Stimulated activated naive CD8-positive, alpha-beta T cell treated with anti-CD3 and anti-CD28 coated beads, Interleukin-15, amount 100 ng/mL, for 72 hours (primary cell): Measurements from ENCODE around the gene KCNT1.

ENCODE experiments used
- ATAC-seq: fragments of 150-1000 bp; cut with Tn5 transposase; 2 replicates; pipeline ENCODE4 v1.10.0; 2021; ENCODE audit warnings: mild to moderate bottlenecking, moderate library complexity
- DNase-seq, 2 donors: peaks; one replicate each; pipeline ENCODE4 v3.0.0; 2021 to 2022
- H3K27ac Mint-ChIP-seq, 2 donors: one replicate each; pipeline ENCODE4 v1.8.0; 2022; ENCODE audit warnings: mild to moderate bottlenecking in 2 of 2, mixed read lengths in 2 of 2, moderate library complexity in 2 of 2
- H3K27me3 Mint-ChIP-seq: one replicate; pipeline ENCODE4 v1.8.0; 2022; ENCODE audit warnings: mixed read lengths
- H3K4me1 Mint-ChIP-seq: one replicate; pipeline ENCODE4 v1.8.0; 2022; ENCODE audit warnings: mild to moderate bottlenecking, mixed read lengths
- H3K4me3 Mint-ChIP-seq, 2 donors: one replicate each; pipeline ENCODE4 v1.8.0; 2022; ENCODE audit warnings: mild to moderate bottlenecking in 2 of 2, mixed read lengths in 2 of 2, moderate library complexity in 1 of 2
- H3K9me3 Mint-ChIP-seq, 2 donors: one replicate each; pipeline ENCODE4 v1.8.0; 2022; ENCODE audit warnings: mixed read lengths in 2 of 2

KCNT1 gene

DNA sequence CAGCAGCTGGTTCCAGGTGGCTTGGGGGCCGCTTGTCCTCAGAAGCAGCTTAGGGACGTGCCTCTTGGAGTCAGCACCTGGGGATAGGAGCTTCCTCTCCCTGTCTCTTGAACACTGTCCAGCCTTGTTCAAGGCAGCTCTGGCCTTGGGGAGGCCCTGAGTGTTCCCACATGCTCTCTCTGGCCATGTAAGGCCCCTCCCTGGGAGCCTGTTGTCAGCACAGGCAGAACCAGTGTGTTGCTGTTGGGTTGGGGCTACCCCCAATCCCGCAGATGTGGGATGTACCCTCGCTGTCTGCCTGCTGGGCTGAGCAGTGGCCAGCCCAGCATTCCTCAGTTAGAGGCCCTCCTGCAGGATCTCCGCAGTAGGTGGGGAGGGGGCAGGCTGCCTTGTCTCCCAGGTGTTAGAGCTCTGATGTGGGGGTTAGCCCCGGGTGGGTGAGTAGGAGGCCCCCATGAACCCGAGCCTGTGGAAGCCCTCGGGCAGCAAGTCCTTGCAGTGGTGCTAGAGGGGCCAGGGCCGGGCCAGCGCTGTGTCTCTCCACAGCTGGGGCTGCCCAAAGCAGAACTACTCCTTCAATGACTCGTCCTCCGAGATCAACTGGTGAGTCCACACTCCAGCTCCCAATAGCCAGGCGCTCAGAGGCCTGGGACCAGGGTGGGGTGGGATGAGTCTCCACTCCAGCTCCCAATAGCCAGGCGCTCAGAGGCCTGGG lies 51.6 kb downstream of the KCNT1 start:
- H3K27me3 Mint-ChIP-seq: no peaks in the 10 kb centered on the region
- no peaks in the 10 kb centered on the region for H3K9me3 Mint-ChIP-seq
- DNase-seq (no peak), ATAC-seq (no peak)
- no peaks in the 10 kb centered on the region for H3K4me1 Mint-ChIP-seq
- peak overlapping the region in 1 of 2 donors; percentile 28 for H3K27ac Mint-ChIP-seq
- H3K4me3 Mint-ChIP-seq: no peak overlapping the region

- Mint-ChIP-seq H3K9me3 (no peaks in the 10 kb centered on the region), H3K27ac (no peak overlapping the region), H3K27me3 (no peaks in the 10 kb centered on the region), H3K4me1 (no peaks in the 10 kb centered on the region), H3K4me3 (no peak overlapping the region)
- DNase-seq: no peak
- no peak for ATAC-seq
Measured at GRCh38 chr9:135756576-135756975, 54.6 kb downstream of the KCNT1 start.

DNA sequence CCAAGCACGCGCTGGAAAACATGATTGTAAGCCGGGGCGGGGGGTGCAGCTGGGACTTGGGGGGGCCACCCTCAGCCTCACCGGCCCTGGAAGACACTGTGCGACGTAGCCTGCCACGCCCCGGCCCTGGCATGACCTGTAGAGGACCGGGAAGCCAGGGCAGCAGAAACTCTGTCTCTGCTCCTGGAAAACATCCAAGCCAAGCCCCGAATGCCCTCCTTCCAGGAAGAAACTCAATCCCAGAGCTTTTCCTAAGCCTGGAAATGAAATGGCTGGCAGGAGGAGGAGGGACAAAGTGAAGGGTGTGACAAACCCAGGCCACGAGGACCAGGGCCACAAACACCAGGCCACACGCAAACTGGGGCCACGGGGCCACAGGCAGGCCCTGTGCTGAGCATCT lies 55.4 kb downstream of the KCNT1 start:
- no peak overlapping the region for H3K4me3 Mint-ChIP-seq
- H3K27ac Mint-ChIP-seq: no peak overlapping the region
- ATAC-seq: no peak
- no peaks in the 10 kb centered on the region for H3K27me3 Mint-ChIP-seq
- H3K4me1 Mint-ChIP-seq: no peaks in the 10 kb centered on the region
- no peaks in the 10 kb centered on the region for H3K9me3 Mint-ChIP-seq
- no peak for DNase-seq

DNA sequence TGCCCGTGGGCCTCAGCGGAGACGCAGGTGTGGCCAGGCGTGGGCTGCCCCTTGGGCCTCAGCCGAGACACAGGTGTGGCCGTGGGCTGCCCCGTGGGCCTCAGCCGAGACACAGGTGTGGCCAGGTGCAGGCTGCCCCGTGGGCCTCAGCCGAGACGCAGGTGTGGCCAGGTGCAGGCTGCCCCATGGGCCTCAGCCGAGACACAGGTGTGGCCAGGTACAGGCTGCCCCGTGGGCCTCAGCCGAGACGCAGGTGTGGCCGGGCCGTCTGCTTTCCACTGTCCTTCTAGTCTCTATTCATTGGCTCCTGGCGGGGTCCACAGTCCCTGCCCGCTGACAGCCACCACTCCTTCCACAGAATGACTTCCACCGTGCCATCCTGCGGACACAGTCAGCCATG lies 56.1 kb downstream of the KCNT1 start:
- Mint-ChIP-seq H3K9me3 (no peaks in the 10 kb centered on the region), H3K27me3 (no peaks in the 10 kb centered on the region), H3K4me1 (no peaks in the 10 kb centered on the region), H3K27ac (no peak overlapping the region), H3K4me3 (no peak overlapping the region)
- ATAC-seq (no peak), DNase-seq (no peak)

GRCh38 chr9:135758870-135759269 lies 56.9 kb downstream of the KCNT1 start:
- no peaks in the 10 kb centered on the region for H3K4me1 Mint-ChIP-seq
- H3K9me3 Mint-ChIP-seq: no peaks in the 10 kb centered on the region
- ATAC-seq (no peak), DNase-seq (no peak)
- H3K4me3 Mint-ChIP-seq: no peak overlapping the region
- no peaks in the 10 kb centered on the region for H3K27me3 Mint-ChIP-seq
- no peak overlapping the region for H3K27ac Mint-ChIP-seq

- no peak for DNase-seq
- ATAC-seq: peak; percentile 41
- H3K4me1 Mint-ChIP-seq: no peaks in the 10 kb centered on the region
- H3K27me3 Mint-ChIP-seq: no peaks in the 10 kb centered on the region
- H3K4me3 Mint-ChIP-seq: no peak overlapping the region
- no peak overlapping the region for H3K27ac Mint-ChIP-seq
- peaks cover 0 to 3% of the 10 kb centered on the region in 2 donors for H3K9me3 Mint-ChIP-seq
Measured at GRCh38 chr9:135759676-135760300, 57.8 kb downstream of the KCNT1 start.

GRCh38 chr9:135760465-135760864 lies 58.5 kb downstream of the KCNT1 start:
- Mint-ChIP-seq H3K4me3 (no peak overlapping the region), H3K4me1 (no peaks in the 10 kb centered on the region), H3K27me3 (no peaks in the 10 kb centered on the region), H3K27ac (no peak overlapping the region), H3K9me3 (peaks cover 0 to 10% of the 10 kb centered on the region in 2 donors)
- DNase-seq: no peak
- no peak for ATAC-seq

DNA sequence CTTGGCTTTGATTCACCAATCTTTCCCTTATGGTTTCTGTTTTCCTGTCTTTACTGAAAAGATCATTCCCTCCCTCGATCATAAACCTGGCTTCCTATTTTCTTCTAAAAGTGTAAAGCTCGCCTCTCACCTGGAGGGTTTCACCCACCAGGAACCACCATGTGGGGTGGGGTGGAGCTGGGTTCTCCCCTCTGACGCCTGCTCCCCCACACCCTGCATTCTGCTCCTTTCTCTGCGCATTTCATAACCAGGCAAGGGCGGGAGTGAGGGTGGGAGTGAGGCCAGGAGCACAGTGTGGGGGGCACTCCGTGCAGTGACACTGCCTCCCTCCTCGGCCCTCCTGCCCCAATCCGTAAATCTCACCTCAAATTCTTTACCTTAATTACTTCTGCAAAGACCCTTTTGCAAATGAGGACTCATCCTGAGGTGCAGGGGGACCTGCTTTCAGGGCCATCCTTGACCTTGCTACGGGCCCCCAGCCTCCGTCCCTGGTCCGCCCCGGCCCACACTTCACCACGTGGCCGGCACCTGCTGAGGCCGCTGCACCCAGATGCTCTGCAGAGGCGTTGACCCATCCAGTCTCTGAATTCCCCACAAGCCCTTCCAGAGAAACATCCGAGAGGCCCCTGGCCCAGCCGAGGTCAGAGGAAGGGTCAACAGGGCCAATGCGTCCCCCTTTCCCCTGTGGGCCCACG lies 59.3 kb downstream of the KCNT1 start:
- no peak overlapping the region for H3K4me3 Mint-ChIP-seq
- no peak for ATAC-seq
- H3K27me3 Mint-ChIP-seq: no peaks in the 10 kb centered on the region
- no peaks in the 10 kb centered on the region for H3K4me1 Mint-ChIP-seq
- peaks cover 0 to 16% of the 10 kb centered on the region in 2 donors for H3K9me3 Mint-ChIP-seq
- DNase-seq: no peak
- peak overlapping the region; percentile 15 to 48 for H3K27ac Mint-ChIP-seq

DNA sequence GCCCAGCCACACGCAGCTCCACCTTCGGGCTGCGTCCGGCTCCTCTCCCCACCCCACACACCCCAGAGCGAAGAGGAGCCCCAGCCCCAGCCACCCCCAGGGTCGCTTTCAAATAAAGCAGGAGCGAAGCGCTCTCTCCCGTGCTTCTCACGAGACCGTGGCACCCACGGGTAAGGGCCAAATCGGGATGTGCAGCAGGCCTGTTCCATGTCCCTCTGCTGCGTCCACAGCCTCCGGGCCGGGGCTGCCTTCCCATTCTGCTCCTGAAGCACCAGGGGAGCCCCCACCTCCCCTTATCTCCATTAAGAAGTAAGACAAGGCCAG lies 59.8 kb downstream of the KCNT1 start:
- H3K4me1 Mint-ChIP-seq: no peaks in the 10 kb centered on the region
- DNase-seq: no peak
- no peak for ATAC-seq
- H3K27ac Mint-ChIP-seq: no peak overlapping the region
- H3K4me3 Mint-ChIP-seq: no peak overlapping the region
- peaks cover 0 to 21% of the 10 kb centered on the region in 2 donors for H3K9me3 Mint-ChIP-seq
- no peaks in the 10 kb centered on the region for H3K27me3 Mint-ChIP-seq

DNA sequence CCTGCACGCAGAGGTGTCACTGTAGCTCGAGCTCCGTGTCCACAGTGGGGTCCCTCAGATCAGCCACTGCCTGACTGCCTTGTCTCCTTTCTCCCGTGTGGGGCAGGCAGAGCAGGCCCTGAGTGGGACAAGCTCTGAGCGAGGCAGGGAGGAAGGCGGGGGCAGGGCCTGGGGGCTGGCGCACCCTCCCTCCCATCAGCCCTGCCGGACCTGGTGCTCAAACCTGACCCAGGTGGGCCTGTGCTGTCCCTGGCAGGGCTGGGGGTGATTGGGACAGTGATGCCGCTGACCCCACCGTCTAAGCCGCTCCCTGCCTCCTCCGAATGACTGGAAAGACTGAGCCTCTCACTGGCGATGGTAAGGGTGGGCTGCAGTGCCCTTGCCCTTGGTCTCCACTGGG lies 60.9 kb downstream of the KCNT1 start:
- H3K27me3 Mint-ChIP-seq: no peaks in the 10 kb centered on the region

GRCh38 chr9:135763716-135764446 lies 61.9 kb downstream of the KCNT1 start:
- ATAC-seq (no peak), DNase-seq (no peak)
- no peak overlapping the region for H3K4me3 Mint-ChIP-seq
- H3K27me3 Mint-ChIP-seq: no peaks in the 10 kb centered on the region
- no peaks in the 10 kb centered on the region for H3K4me1 Mint-ChIP-seq
- H3K9me3 Mint-ChIP-seq: peaks cover 0 to 25% of the 10 kb centered on the region in 2 donors
- H3K27ac Mint-ChIP-seq: no peak overlapping the region

More for the DNA sequence above, 60.9 kb downstream of the KCNT1 start:
- H3K4me3 Mint-ChIP-seq: no peak overlapping the region
- H3K4me1 Mint-ChIP-seq: no peaks in the 10 kb centered on the region
- ATAC-seq (no peak), DNase-seq (no peak)
- H3K9me3 Mint-ChIP-seq: peaks cover 0 to 25% of the 10 kb centered on the region in 2 donors
- no peak overlapping the region for H3K27ac Mint-ChIP-seq

DNA sequence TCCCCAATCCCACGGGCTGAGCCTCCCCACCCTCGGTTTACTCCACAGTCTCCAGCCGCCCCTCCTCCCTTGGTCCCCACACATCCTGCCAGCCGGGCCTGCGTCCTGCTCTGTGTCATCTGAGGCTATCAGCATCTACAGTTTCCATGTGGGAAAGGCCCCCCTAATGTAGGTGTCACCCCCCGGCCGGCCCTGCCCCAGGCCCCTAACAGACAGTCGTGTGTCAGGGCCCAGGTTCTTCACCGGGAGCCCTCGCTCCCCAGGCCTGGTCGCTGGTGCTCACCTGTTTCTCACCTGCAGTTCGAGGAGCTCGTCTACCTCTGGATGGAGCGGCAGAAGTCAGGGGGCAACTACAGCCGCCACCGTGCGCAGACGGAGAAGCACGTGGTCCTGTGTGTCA lies 62.7 kb downstream of the KCNT1 start:
- no peak for ATAC-seq
- Mint-ChIP-seq H3K27ac (no peak overlapping the region), H3K4me1 (no peaks in the 10 kb centered on the region), H3K27me3 (no peaks in the 10 kb centered on the region), H3K9me3 (peaks cover 0 to 25% of the 10 kb centered on the region in 2 donors), H3K4me3 (no peak overlapping the region)
- no peak for DNase-seq

- no peaks in the 10 kb centered on the region for H3K27me3 Mint-ChIP-seq
- H3K9me3 Mint-ChIP-seq: peaks cover 0 to 25% of the 10 kb centered on the region in 2 donors
- H3K4me1 Mint-ChIP-seq: no peaks in the 10 kb centered on the region
- ATAC-seq (no peak), DNase-seq (no peak)
- no peak overlapping the region for H3K4me3 Mint-ChIP-seq
- no peak overlapping the region for H3K27ac Mint-ChIP-seq
Measured at GRCh38 chr9:135765416-135765815, 63.4 kb downstream of the KCNT1 start.

DNA sequence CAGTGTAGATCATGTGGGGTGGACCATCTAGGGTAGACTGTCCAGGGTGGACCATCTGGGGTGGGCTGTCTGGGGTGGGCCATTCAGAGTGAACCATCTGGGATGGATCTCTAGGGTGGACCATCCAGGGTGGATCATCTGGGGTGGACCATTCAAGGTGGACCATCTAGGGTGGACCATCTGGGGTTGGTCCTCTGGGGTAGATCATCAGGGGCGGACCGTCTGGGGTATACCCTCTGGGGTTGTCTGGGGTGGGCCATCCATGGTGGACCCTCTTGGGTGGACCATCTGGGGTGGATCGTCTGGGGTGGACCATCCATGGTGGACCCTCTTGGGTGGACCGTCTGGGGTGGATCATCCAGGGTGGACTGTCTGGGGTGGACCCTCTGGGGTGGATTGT lies 64.3 kb downstream of the KCNT1 start:
- Mint-ChIP-seq H3K27ac (no peak overlapping the region), H3K27me3 (no peaks in the 10 kb centered on the region), H3K9me3 (peaks cover 0 to 25% of the 10 kb centered on the region in 2 donors), H3K4me1 (no peaks in the 10 kb centered on the region), H3K4me3 (no peak overlapping the region)
- ATAC-seq (no peak), DNase-seq (no peak)

DNA sequence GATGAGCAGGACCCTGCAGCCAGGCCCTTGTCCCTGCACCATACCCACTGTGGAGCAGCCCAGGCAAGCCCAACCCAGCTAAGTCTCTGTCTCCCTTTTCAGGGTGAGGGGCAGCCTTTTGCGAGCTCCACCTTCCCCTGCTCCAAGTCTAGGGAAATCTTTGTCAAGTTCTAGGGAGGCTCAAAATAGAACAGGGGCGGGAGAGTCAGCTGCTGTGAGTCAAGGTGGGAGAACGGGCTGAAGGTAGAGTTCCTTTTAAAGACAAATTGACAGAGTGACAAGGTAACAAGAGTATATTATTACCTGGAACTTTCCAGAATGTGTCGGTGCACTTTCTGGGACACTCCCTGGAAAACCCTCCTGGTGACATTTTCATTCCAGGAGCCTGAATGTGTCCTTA lies 64.7 kb downstream of the KCNT1 start:
- H3K27ac Mint-ChIP-seq: no peak overlapping the region
- no peaks in the 10 kb centered on the region for H3K4me1 Mint-ChIP-seq
- peaks cover 0 to 25% of the 10 kb centered on the region in 2 donors for H3K9me3 Mint-ChIP-seq
- H3K4me3 Mint-ChIP-seq: no peak overlapping the region
- no peaks in the 10 kb centered on the region for H3K27me3 Mint-ChIP-seq
- ATAC-seq (no peak), DNase-seq (no peak)
